NCI-H146 treated with DMSO at 0.1 percent for 48 hours (cell line): ENCODE data around the gene WWC1.

Experiments used
- DNase-seq: peaks from one replicate; lab custom pipeline; 2025; ENCODE audit not compliant: unreplicated experiment; lab: John Stamatoyannopoulos, UW

WWC1 gene

GRCh38 chr5:168401880-168402279, 110.4 kb downstream of the WWC1 start:
- no peak for DNase-seq

DNA sequence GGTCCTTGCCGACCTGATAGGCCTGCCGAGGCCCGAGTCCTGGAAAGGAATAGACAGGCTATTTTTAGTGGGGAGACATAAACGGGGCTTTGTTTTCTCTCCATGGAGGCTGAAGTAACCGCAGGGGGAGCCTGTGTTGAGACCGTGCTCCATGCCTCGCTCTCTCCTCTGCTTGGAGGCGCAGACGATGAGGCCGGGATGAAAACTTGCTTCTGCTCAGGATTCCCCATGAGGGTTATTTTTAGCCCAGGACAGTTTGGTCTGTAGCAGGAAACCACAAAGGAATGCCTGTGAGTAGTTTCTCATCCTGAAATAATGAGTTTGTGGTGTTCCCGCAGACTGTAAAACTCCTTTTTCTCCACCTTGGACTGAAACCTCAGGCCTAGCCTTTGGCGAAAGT, 112.9 kb downstream of the WWC1 start:
- DNase-seq: no peak

- DNase-seq: no peak
Observed at GRCh38 chr5:168407211-168407610, 115.8 kb downstream of the WWC1 start.

DNA sequence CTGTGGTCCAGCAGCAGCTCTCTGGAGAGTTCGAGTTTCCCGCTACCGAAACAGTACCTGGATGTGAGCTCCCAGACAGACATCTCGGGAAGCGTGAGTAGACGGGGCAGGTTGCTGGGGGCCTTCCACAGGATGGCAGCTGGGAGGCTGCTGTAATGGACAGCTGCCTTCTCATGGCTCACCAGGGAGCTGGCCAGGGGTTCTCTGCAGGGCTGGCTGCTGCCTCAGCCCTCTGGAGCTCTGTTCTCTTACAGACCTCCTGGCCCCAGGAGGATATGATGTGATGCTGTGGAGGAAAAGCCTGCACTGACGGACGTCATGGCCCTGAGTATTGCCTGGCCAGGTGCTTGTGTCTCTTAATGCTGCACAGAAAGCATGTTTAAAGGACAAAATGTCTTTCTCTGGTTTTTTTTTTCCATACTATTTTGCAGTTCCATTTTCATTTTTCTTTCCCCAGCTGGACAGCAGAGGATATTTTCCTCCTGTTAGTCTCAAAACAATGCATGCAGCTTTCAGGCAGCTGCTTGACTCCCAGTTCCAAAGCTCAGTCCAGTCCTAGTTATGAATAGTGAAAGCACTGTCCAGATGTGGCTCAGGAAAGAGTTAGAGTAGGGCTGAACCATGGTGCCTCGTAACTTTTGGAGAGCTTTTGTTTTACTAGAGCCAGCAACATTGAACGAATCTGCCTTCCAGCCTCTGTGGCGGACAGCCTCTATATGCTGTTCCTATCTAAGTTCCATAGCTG, 117.3 kb downstream of the WWC1 start:
- DNase-seq: no peak

- no peak for DNase-seq
Observed at GRCh38 chr5:168409591-168410458, 118.4 kb downstream of the WWC1 start.

DNA sequence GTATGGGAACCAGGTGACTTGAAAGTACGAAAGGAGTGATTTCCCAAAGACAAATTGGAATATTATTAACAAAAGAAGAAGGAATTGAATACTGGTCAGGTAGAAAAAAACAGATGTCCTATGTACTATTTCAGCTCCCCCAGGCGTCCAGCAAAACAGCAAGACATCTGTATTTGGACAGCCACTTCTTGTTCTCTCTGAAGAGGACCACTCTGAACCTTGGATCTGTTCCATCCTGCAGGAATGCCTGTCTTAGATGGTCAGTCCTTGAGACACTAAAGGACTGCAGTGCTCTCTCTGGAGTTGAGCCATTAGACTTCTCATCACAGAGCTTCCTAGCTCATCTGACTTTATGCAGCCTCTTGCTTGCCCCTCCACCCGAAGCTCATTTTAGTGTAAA, 120.4 kb downstream of the WWC1 start:
- no peak for DNase-seq

DNA sequence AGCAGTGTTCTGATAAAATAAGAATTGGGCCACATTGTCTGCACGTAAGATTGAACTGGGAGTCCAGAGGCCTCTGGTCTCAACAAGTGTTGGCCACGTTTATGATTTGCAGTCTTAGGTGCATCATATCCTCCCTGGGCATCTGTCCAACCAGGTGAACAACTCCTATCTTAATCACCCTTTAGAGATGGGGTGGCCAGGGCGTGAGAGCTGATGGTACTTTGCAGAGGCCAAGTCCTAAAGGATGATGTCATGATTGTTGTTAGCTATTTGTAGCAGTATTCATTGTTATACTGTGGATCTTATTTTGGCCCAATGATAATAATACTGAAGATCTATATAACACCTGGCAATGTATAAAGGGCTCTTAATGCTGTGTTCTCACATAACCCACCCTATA, 121.6 kb downstream of the WWC1 start:
- DNase-seq: no peak

DNA sequence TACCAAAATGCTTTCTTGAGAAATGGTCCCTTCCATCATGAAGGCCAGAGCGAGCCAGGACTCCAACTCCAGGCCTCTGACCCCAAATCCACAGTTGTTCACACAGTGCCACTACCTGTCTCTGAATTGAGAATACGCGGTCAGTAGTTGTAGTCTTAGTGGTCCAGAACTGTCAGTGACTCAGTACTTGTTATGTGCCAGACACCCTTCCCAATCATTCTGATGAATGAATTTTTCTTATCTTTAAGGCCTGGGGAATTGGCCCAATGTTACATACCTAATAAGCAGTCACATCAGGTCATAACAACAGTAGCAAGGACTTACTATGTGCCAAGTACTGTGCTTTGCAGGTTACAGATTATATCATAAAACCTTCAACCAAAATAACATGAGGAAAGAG, 122.2 kb downstream of the WWC1 start:
- no peak for DNase-seq

DNA sequence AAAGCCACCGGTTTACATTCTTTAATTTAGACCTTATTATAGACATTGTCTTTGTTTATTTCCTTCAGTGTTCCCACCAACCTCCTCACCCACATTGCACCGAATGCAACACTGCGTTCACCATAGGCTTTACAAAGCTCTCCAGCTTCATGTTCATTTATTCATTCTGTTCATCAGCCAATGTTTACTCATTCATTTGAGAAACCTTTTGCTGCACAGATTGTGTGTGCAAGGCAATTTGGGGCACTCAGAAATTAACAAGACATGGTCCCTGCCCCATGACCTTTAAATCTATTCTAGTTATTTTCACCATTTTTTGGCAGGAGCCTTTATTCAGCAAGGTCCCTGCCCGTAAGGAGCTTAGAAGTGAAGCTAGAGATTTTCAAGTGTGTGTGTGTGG, 124.0 kb downstream of the WWC1 start:
- no peak for DNase-seq

DNA sequence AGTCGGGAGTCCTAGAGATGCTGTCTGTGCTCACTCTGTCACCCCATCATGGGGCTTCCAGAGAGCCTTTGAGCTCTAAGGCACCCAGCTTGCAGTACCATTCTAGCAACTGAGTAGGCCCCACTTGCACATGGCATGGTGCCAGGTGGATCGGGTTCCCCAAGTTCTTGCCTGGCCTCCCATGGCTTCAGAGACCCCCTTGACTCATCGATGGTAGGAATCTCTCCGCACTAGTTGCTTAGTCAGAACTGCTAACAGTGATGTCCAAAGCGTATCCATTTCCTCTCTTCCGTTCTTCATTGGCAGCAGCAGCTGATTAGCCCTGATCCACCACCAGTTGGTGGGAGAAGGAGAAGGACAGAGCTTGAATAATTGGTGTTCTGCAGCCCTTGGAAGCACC, 124.5 kb downstream of the WWC1 start:
- DNase-seq: no peak

DNA sequence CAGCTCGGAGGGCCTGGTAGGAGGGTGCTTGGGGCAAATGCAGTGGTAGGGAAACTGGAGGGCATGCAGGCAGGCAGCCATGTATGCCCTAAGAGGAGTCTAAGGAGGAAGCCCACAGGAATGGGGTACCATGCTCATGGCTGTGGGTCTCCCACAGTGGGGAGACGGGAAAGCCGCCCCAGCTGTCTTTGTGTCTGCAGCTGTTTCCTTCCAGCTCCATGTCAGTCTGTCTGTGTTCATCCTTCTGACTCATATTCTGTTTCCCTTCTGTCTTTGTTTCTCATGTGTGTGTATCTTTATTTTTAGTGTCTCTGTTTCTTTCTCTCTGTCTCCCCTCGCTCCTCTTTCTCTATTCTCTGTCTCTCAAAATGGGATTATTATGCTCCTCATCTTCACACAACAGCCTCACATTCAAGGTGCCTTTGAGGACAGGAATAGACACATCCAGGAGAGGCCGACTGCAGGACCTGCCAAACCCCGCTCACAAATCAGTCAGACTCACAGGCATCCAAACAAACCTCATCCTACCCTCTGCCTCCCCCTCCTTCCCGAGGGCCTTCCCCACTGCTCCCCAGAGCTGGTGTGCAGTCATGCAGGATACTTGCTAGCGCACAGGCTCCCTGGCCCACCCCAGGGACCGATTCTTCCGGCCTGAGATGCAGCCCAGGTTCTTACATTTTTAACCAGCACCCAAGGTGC, 126.4 kb downstream of the WWC1 start:
- no peak for DNase-seq

- DNase-seq: no peak
Observed at GRCh38 chr5:168420461-168420860, 129.0 kb downstream of the WWC1 start.

DNA sequence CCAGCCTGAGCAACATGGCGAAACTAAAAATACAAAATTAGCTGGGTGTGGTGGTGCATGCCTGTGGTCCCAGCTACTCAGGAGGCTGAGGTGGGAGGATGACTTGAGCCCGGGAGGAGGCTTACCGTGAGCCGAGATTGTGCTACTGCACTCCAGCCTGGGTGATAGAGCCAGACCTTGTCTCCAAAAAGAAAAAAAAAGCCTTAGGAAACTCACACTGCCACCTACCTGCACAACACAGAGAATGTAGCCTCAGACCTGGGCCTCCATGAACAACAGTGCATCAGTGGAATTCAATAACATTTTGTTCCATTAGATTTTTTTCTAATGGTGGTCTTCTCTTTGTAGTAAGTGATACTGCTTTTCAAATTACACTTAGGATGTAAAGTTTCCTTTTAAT, 131.0 kb downstream of the WWC1 start:
- DNase-seq: no peak

DNA sequence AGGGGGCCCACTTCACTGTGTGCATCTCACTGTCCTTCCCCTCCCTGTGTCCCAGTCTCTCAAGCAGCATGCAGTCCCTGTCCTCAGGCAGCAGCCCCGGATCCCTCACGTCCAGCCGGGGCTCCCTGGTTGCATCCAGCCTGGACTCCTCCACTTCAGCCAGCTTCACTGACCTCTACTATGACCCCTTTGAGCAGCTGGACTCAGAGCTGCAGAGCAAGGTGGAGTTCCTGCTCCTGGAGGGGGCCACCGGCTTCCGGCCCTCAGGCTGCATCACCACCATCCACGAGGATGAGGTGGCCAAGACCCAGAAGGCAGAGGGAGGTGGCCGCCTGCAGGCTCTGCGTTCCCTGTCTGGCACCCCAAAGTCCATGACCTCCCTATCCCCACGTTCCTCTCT, 132.0 kb downstream of the WWC1 start:
- no peak for DNase-seq

- DNase-seq: no peak
Observed at GRCh38 chr5:168423971-168424370, 132.5 kb downstream of the WWC1 start.

GRCh38 chr5:168424594-168425323, 133.3 kb downstream of the WWC1 start:
- DNase-seq: no peak

DNA sequence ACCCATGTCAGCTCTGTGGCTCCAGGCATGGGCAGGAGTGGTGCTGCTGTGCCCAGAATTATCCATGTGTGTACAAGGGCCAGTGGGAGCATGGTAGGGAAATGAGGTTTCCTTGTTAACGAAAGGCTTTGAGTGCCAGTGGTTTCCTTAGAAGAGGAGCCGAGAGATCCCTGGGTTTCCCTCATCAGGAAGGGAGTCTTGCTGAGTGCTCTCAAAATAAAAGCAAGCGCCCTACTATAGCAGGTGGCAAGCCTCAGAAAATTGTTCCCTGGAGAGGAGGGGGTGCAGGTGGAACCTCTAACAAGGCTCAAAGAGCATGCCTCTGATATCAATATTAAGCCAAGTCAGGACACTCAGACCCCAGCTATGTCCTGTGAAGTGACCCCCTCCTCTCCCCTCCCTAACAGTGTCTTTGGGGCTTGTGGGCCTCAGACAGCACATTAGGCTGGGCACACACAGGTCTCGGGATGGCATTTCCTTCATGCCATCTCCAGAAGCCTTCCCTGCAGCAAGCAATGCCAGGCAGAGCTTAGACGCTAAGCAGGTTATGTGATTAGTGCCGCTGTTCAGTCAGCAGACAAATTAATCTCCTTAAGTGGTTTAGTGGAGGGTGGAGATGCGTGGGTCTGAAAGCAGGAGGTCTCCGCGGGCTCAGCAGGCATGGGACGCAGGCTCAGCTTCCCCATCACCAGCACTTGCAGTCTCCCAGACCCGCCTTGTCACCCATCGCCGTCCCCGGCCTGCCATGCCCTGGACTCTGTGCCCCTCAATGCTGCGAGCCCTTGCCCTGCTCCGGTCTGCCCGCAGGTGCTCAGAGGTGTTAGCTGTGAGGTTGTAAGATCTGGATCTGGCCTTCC, 134.8 kb downstream of the WWC1 start:
- no peak for DNase-seq

- no peak for DNase-seq
Observed at GRCh38 chr5:168426864-168427172, 135.4 kb downstream of the WWC1 start.

- DNase-seq: no peak
Observed at GRCh38 chr5:168427224-168427623, 135.8 kb downstream of the WWC1 start.

GRCh38 chr5:168428552-168428951, 137.1 kb downstream of the WWC1 start:
- no peak for DNase-seq
